PC-3 (cell line): Measurements from ENCODE around the gene MALRD1. TPM values are rescaled to one million over a fixed set of nuclear protein-coding genes. Genes with fewer than 3 reads are reported as not detected.
A peak's percentile ranks its signal among the peaks of the same experiment; 100 is the strongest.

Experiments
- ATAC-seq: fragments of 200-7000 bp; cut with Tn5 transposase; 2 replicates; pipeline ENCODE4 v1.9.1; 2020; ENCODE audit warnings: mild to moderate bottlenecking, moderate library complexity
- BruUV-seq: library from RNA; stranded (reverse); fragments of 400-500 nt; replicated peaks from 2 replicates; lab custom pipeline; 2021; lab: Mats Ljungman, UMichigan
- CTCF ChIA-PET: fragments of 300-600 bp; sonication (Branson Sonifier 250); formaldehyde crosslinking; loops from one replicate; lab custom pipeline; 2022; ENCODE audit warnings: antibody characterized with exemption; lab: Charles Lee
- POLR2A ChIA-PET: fragments of 300-600 bp; sonication (Branson Sonifier 250); formaldehyde crosslinking; loops from one replicate; lab custom pipeline; 2022; ENCODE audit warnings: antibody characterized with exemption; ENCODE audit not compliant: unreplicated experiment; lab: Charles Lee
- DNase-seq: peaks from one replicate; pipeline ENCODE4 v3.0.0-alpha.2; 2015
- H2AFZ ChIP-seq: fragments of 300-600 bp; sonication (generic); 2 replicates; pipeline ENCODE4 v1.6.0; 2016; ENCODE audit warnings: antibody characterized with exemption, low read length
- H3F3A ChIP-seq: fragments of 300-600 bp; sonication (generic); one replicate; pipeline ENCODE4 v1.6.0; 2017; ENCODE audit warnings: antibody characterized with exemption, low read length, control low read depth, mild to moderate bottlenecking; ENCODE audit not compliant: unreplicated experiment
- H3K27ac ChIP-seq: fragments of 300-600 bp; sonication (generic); 2 replicates; pipeline ENCODE4 v1.5.1; 2016; ENCODE audit warnings: mild to moderate bottlenecking, low read length
- H3K27me3 ChIP-seq: fragments of 300-600 bp; sonication (generic); 2 replicates; pipeline ENCODE4 v1.6.1; 2016; ENCODE audit warnings: low read length, mixed read lengths
- H3K36me3 ChIP-seq: fragments of 300-600 bp; sonication (generic); 2 replicates; pipeline ENCODE4 v1.6.1; 2016; ENCODE audit warnings: low read depth, mixed run types, low read length, mixed read lengths
- H3K4me1 ChIP-seq: fragments of 300-600 bp; sonication (generic); 2 replicates; pipeline ENCODE4 v1.5.1; 2016; ENCODE audit warnings: low read length; ENCODE audit not compliant: insufficient read depth
- H3K4me2 ChIP-seq: fragments of 300-600 bp; sonication (generic); 2 replicates; pipeline ENCODE4 v1.6.0; 2016; ENCODE audit warnings: low read length
- H3K4me3 ChIP-seq: fragments of 300-600 bp; sonication (generic); 2 replicates; pipeline ENCODE4 v1.5.1; 2016; ENCODE audit warnings: mild to moderate bottlenecking, low read length, mixed read lengths
- H3K79me2 ChIP-seq: fragments of 300-600 bp; sonication (generic); 2 replicates; pipeline ENCODE4 v1.6.1; 2017; ENCODE audit warnings: low read length, mixed read lengths
- H3K9ac ChIP-seq: fragments of 300-600 bp; sonication (generic); 2 replicates; pipeline ENCODE4 v1.6.0; 2016; ENCODE audit warnings: mild to moderate bottlenecking, low read length
- H3K9me2 ChIP-seq: fragments of 300-600 bp; sonication (generic); replicated peaks from 2 replicates; pipeline ENCODE4 v1.6.1; 2016; ENCODE audit warnings: mixed run types, low read length, mixed read lengths
- H3K9me3 ChIP-seq: fragments of 300-600 bp; sonication (generic); 2 replicates; pipeline ENCODE4 v1.6.1; 2016; ENCODE audit warnings: low read length, mixed read lengths
- H4K20me1 ChIP-seq: fragments of 300-600 bp; sonication (generic); 2 replicates; pipeline ENCODE4 v1.6.1; 2016; ENCODE audit warnings: low read length, mixed read lengths
- EZH2 ChIP-seq: fragments of 300-600 bp; sonication (generic); IDR thresholded peaks from one replicate; pipeline ENCODE4 v1.6.1; 2017; ENCODE audit warnings: antibody characterized with exemption, mild to moderate bottlenecking, low read length; ENCODE audit not compliant: unreplicated experiment
- EZH2phosphoT487 ChIP-seq: fragments of 300-600 bp; sonication (generic); IDR thresholded peaks from 2 replicates; pipeline ENCODE4 v1.6.1; 2018; ENCODE audit warnings: mild to moderate bottlenecking, antibody characterized with exemption, low read length, borderline replicate concordance
- intact Hi-C: fragments of 100-400 bp; cut with micrococcal nuclease; formaldehyde crosslinking; loops from 2 replicates; pipeline ENCODE4 v1.9.0; 2023
- total RNA-seq: library from RNA; depleted of rRNA; stranded (reverse); fragments of >200 nt; gene quantifications from 2 replicates; pipeline ENCODE4 v1.2.3, GENCODE V29; 2014
- TF ChIP-seq, protein P1 (sequence below): fragments of 300-600 bp; sonication (generic); conservative IDR thresholded peaks from 2 replicates; pipeline ENCODE4 v1.5.1; 2017; ENCODE audit warnings: antibody characterized with exemption, low read depth, mild to moderate bottlenecking, low read length

MALRD1 gene
- total RNA-seq, 1 experiment from 2014 or later: not detected

DNA sequence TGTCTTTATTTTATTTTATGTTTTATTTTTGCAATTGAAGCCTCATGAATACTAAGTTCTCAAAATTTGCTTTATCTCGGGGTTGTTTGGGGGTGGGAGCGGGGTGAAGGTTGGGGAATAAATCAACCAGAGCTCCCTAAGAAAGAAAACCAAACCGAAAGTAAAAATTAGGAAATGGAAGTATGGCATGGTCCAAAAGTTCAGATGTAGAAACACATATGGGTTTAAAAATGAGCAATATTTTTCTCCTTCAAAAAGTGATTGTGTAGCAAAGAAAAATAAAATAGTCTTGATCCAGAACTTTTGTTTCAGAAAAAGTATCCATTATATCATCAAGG lies 590.3 kb downstream of the MALRD1 start:
- Histone ChIP-seq H3K36me3 (no peaks in the 10 kb centered on the region), H3K9ac (no peak overlapping the region), H3K9me2 (no peaks in the 10 kb centered on the region), H3K4me1 (no peaks in the 10 kb centered on the region), H3K27me3 (no peaks in the 10 kb centered on the region), H3K27ac (no peak overlapping the region), H2AFZ (0 out of 2 replicates have a peak overlapping the region, but pooled peaks have one; percentile 22), H3K9me3 (no peaks in the 10 kb centered on the region), H3F3A (no peaks in the 10 kb centered on the region), H3K79me2 (no peaks in the 10 kb centered on the region), H3K4me2 (peak overlapping the region; percentile 60), H4K20me1 (no peaks in the 10 kb centered on the region), H3K4me3 (peak overlapping the region; percentile 42)
- no peak for TF ChIP-seq EZH2
- no peak for TF ChIP-seq EZH2phosphoT487
- TF ChIP-seq, protein P1, sequence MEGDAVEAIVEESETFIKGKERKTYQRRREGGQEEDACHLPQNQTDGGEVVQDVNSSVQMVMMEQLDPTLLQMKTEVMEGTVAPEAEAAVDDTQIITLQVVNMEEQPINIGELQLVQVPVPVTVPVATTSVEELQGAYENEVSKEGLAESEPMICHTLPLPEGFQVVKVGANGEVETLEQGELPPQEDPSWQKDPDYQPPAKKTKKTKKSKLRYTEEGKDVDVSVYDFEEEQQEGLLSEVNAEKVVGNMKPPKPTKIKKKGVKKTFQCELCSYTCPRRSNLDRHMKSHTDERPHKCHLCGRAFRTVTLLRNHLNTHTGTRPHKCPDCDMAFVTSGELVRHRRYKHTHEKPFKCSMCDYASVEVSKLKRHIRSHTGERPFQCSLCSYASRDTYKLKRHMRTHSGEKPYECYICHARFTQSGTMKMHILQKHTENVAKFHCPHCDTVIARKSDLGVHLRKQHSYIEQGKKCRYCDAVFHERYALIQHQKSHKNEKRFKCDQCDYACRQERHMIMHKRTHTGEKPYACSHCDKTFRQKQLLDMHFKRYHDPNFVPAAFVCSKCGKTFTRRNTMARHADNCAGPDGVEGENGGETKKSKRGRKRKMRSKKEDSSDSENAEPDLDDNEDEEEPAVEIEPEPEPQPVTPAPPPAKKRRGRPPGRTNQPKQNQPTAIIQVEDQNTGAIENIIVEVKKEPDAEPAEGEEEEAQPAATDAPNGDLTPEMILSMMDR: no peak
- ATAC-seq (no peak), DNase-seq (no peak)
- POLR2A ChIA-PET: no interaction called here
- intact Hi-C loops: no loop called here
- BruUV-seq: no TSS peak
- CTCF ChIA-PET: no interaction called here

DNA sequence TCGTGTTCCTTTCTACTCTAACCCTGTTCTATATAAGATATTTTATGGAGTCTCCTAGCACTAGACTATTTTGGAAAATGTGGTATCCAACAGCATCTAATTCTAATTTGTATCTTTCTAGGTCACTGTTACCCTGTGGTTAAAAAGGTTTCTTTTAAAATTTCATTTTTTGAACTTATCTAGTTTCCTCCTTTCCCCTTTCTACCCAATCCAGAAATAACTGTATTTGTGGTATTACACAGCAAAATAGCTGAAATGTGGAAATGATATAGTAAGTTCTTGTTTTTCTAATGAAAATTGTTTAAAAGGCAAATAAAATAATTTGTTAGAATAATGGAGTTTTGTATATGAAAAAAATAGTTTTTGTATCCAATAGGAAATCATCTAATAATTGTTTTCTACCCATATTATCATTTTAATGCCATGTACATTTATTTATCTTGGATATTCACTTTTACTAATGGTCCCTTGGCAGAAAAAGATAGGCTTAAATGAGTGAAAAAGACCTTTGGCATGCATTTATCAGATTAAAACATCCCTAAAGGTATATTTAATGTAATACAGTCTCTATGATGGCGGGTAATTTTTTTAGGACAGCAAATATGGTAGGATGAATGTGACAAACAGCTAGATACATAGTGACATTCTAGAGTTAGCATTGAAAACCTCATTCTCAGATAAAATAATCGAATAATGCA lies 592.1 kb downstream of the MALRD1 start:
- no peaks in the 10 kb centered on the region for H3K36me3 ChIP-seq
- H3K9ac ChIP-seq: no peak overlapping the region
- H3F3A ChIP-seq: no peaks in the 10 kb centered on the region
- no peaks in the 10 kb centered on the region for H3K9me3 ChIP-seq
- no peak overlapping the region for H3K4me3 ChIP-seq
- ATAC-seq (no peak), DNase-seq (no peak)
- no peaks in the 10 kb centered on the region for H3K9me2 ChIP-seq
- intact Hi-C loops: no loop called here
- no TSS peak for BruUV-seq
- no peaks in the 10 kb centered on the region for H3K27me3 ChIP-seq
- CTCF ChIA-PET: no interaction called here
- no peaks in the 10 kb centered on the region for H3K79me2 ChIP-seq
- POLR2A ChIA-PET: no interaction called here
- no peaks in the 10 kb centered on the region for H3K4me1 ChIP-seq
- TF ChIP-seq EZH2: no peak
- TF ChIP-seq, protein P1: no peak
- no peak for TF ChIP-seq EZH2phosphoT487
- H2AFZ ChIP-seq: no peak overlapping the region
- no peak overlapping the region for H3K4me2 ChIP-seq
- H3K27ac ChIP-seq: no peak overlapping the region
- H4K20me1 ChIP-seq: no peaks in the 10 kb centered on the region

DNA sequence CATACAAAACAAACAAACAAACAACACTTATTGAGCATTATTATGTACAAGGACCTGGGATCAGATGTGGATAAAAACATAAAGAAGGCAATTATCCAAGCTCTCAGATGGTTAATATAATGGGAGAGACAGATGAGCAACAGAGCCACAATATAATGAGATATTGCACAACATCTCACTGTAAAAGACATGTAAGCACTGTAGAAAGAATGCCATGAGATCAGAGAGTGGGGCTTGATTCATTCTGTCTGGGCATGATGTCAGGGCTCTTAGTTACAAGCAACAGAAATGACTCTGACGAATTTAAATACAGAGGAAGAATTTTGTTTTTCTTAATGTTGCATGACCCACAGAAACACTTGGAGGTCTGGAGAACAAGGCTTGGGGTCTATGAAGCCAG lies 602.9 kb downstream of the MALRD1 start:
- no peak overlapping the region for H3K4me3 ChIP-seq
- H3K36me3 ChIP-seq: no peaks in the 10 kb centered on the region
- no peak overlapping the region for H3K9ac ChIP-seq
- TF ChIP-seq EZH2 (no peak), EZH2phosphoT487 (no peak)
- TF ChIP-seq, protein P1: no peak
- no peaks in the 10 kb centered on the region for H4K20me1 ChIP-seq
- no peaks in the 10 kb centered on the region for H3K9me2 ChIP-seq
- no peak overlapping the region for H3K27ac ChIP-seq
- intact Hi-C loops: no loop called here
- H3K9me3 ChIP-seq: no peaks in the 10 kb centered on the region
- H3K27me3 ChIP-seq: no peaks in the 10 kb centered on the region
- no TSS peak for BruUV-seq
- ATAC-seq (no peak), DNase-seq (no peak)
- H3K4me2 ChIP-seq: no peak overlapping the region
- no peaks in the 10 kb centered on the region for H3F3A ChIP-seq
- H3K79me2 ChIP-seq: no peaks in the 10 kb centered on the region
- POLR2A ChIA-PET: no interaction called here
- H3K4me1 ChIP-seq: no peaks in the 10 kb centered on the region
- CTCF ChIA-PET: no interaction called here
- no peak overlapping the region for H2AFZ ChIP-seq
